Activated CD4-positive, alpha-beta T cell treated with anti-CD3 and anti-CD28 coated beads for 4 hours (primary cell): Measurements from ENCODE around the gene SLC12A9.

Experiments used
- DNase-seq, 2 donors: peaks; one replicate each; pipeline ENCODE4 v3.0.0-alpha.2; 2020

SLC12A9 gene

DNA sequence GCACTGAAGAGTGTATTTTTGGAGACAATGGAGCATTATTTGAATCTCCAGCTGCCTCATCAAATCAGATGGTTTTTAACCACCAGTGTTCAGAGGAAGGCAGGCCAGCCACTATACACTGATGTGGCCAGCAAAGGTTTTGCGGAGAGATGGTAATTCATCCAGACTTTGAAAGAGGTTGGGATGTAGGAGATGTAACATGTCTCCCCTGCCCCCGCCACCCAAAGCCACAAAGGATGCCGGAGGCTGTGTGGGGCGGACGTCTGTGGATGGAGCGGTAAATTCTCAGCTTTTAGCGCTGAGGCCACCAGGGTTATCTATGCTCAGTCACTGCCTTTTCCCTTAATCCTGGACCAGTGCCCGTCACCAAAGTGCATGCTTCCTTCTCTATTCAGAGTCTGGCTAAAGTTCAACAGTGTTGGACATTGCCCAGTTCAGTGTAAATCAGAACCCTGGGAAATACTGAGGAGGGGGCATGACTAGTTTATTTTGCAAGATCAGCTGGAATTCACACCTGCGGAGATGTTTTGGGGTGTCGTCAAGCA is 11.0 kb downstream of the SLC12A9 start:
- DNase-seq, result no peak

GRCh38 chr7:100864263-100864845 is 11.8 kb downstream of the SLC12A9 start:
- DNase-seq, result no peak

DNA sequence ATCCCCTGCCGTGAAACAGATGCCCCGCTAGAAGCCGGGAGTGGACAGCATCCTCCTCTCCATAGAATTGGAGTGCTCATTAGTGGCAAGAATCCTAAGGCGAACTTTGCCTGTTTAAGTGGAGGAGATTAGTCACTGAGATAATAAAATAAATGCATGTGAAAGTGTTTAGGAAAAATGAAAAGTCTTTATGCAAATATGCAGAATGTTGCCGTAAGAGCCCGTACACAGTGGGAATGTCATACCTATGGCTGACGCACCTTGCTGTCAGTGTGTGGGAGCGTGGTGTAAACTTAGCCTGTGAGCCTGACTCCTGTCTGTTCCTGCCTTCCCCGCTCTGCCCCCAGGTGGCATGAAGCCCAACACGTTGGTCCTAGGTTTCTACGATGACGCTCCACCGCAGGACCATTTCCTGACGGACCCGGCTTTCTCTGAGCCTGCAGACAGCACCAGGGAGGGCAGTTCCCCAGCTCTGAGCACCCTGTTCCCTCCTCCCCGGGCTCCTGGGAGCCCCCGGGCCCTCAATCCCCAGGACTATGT is 12.9 kb downstream of the SLC12A9 start:
- no peak for DNase-seq

- DNase-seq, result no peak
Observed at GRCh38 chr7:100865938-100866728, 13.6 kb downstream of the SLC12A9 start.

GRCh38 chr7:100866729-100867039 is 14.2 kb downstream of the SLC12A9 start:
- no peak for DNase-seq

DNA sequence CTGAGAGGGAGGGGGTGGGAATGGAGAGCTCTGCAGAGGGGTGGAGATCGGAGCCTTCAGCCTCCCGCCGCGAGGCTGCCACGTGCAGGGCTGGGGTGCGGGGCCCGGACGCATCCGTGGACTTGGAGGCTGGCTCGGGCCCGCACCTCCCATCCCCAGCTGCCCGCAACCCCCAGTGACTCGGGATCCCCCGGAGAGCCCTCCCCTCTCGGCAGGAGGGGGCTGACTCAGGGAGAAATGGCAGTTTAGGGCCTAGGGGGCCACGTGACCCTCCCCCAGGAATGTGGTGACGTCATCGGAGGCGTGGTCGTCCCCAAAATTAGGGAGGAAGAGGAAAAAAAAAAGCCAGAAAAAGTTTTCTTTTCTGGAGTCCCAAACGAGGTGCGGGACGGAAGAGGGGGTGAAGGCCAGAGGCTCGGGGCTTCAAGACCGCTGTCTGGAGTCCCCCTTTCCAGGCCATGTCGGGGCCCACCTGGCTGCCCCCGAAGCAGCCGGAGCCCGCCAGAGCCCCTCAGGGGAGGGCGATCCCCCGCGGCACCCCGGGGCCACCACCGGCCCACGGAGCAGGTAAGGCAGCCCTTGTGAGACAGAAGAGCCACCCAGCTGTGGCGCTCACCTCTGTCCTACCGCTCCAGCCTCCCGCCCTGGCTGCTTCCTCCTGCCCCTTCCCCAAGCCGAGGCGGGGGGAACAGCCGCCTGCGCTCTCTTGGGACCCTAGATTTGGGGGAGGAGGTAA is 14.7 kb downstream of the SLC12A9 start, which contains the start of gene TRIP6:
Gene TRIP6 (plus strand): TSS at position 348 of the 736 bp plus-strand sequence. CDS start 111 bp downstream, at position 459.
- peak; percentile 66 to 75 for DNase-seq

GRCh38 chr7:100867776-100868485 is 15.4 kb downstream of the SLC12A9 start:
- no peak for DNase-seq

DNA sequence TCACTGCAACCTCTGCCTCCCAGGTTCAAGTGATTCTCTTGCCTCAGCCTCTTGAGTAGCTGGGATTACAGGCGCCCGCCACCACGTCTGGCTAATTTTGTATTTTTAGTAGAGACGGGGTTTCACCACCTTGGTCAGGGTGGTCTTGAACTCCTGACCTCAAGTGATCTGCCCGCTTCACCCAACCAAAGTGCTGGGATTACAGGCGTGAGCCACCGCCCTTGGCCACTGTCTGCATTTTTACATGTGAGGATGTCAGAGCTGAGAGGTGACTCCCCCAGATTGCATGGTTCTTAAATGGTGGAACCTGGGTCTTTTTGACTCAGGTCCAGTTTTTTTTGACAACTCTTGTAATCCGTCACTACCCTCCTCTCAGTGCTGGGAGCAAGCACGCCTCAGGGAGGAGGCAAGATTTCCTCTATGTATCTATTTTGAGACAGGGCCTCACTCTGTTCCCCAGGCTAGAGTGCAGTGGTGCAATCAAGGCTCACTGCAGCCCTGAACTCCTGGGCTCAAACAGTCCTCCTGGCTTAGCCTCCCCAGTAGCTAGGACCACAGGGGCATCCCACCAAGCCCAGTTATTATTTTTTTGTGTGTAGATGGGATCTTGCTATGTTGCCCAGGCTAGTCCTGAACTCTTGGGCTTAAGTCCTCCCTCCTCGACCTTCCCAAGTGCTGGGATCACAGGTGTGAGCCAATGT is 21.2 kb downstream of the SLC12A9 start:
- no peak for DNase-seq

- no peak for DNase-seq
Observed at GRCh38 chr7:100874300-100874576, 21.7 kb downstream of the SLC12A9 start.

- peak; percentile 99 for DNase-seq
Observed at GRCh38 chr7:100874577-100875355, 22.3 kb downstream of the SLC12A9 start, which contains the start of gene SRRT. TSS of gene SRRT (plus strand) at chr7:100875103. CDS start at chr7:100875591, 488 bp downstream.

GRCh38 chr7:100875356-100875751 is 22.8 kb downstream of the SLC12A9 start:
- peak in 1 of 2 donors; percentile 38 for DNase-seq

DNA sequence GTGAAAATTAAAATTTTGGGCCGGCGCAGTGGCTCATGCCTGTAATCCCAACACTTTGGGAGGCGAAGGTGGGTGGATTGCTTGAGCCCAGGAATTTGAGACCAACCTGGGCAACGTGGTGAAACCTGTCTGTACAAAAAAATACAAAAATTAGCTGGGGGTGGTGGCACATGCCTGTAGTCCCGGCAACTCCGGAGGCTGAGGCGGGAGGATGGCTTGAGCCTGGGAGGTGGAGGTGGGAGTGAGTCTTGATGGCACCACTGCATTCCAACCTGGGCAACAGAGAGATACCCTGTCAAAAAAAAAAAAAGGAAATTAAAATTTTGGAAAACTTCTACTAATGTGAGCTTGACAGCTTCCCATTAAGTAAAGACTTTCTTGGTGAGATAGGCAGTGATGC is 25.5 kb downstream of the SLC12A9 start:
- DNase-seq, result no peak

GRCh38 chr7:100878685-100879084 is 26.2 kb downstream of the SLC12A9 start:
- DNase-seq, result no peak

DNA sequence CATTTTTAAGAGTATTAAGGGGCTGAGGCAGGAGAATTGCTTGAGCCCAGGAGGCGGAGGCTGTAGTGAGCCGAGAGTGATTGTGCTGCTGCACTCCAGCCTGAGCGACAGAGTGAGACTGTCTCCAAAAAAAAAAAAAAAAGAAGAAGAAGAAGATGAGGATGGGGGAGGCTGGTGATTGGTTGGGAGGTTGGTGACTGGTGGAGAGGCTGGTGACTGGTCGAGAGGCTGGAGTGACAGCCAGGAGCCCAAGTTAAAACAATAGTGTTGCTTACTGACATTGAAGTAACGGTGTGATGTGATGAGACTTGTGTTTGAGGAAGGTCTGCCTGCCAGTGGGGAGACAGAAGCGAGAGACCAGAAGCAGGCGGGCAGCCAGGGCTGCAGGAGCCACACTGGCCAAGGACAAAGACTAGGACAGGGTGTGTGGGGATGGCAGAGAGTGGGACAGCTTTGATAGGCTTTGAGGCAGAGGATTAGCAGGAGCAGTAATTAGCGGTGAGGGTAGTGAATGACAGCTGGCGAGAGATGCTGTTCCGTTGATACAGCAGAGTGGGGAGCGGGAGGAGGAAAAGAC is 27.3 kb downstream of the SLC12A9 start:
- no peak for DNase-seq

- DNase-seq, result no peak
Observed at GRCh38 chr7:100880645-100881044, 28.1 kb downstream of the SLC12A9 start.

DNA sequence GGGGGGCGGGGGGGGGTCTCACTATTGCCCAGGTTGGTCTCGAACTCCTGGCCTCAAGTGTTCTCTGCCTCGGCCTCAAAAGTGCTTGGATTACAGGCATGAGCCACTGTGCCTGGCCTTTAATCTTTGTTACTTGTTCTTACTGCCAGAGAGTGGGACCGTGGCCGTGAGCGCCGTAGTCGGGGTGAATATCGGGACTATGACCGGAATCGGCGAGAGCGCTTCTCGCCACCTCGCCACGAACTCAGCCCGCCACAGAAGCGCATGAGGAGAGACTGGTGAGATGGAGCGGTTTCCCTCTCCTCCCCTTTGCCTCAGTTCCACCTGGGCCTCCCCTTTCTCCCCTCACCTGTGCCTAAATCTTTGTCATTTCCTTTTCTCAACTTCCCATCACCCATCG is 28.6 kb downstream of the SLC12A9 start:
- no peak for DNase-seq

DNA sequence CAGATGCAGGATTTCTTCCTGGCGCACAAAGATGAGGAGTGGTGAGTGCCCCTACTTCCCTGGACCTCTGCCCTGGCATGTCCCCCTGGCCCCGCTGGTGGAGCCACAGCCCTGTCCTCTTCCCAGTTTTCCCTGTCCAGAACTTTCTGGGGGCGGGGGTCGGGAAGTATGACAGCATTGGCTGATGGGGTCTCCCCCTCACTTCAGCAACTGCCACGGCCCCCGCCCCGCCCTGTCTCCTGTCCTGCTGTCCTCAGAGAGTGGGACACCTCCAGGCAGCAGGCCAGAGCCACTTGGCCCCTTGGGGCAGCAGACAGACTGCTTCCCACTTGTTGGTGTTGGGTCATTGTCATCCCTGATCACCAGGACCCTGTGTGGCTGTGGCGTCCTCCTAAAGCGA is 29.7 kb downstream of the SLC12A9 start:
- DNase-seq, result no peak

GRCh38 chr7:100882785-100883526 is 30.4 kb downstream of the SLC12A9 start:
- DNase-seq, result no peak

- DNase-seq, result no peak
Observed at GRCh38 chr7:100884736-100885439, 32.4 kb downstream of the SLC12A9 start.
